ENCODE results near the gene FRMD5.

- TF ChIP-seq POLR2A (IDR thresholded peaks at IDR 0.05) (no peak), CTCF (IDR thresholded peaks at IDR 0.05) (no peak), EP300 (IDR thresholded peaks at IDR 0.05; ENCODE audit: low read depth) (no peak), POLR2AphosphoS5 (IDR thresholded peaks at IDR 0.05) (no peak)
Measured at GRCh38 chr15:44102675-44103254, 92.3 kb downstream of the FRMD5 start.
